ENCODE measurements around the gene PRSS57. TPM values are rescaled to one million over a fixed set of nuclear protein-coding genes. Genes with fewer than 3 reads are reported as not detected.
"Not testable (repeated sequence)": the region's sequence is repeated elsewhere in the genome, so short reads cannot be mapped to it uniquely, and the experiment has no call there.

PRSS57 gene
- total RNA-seq, 1 donor from 2014 or later: not detected

GRCh38 chr19:666985-667573 is 28.2 kb downstream of the PRSS57 start:
- H3K9me3 Mint-ChIP-seq (ENCODE audit: unreplicated experiment); DNase-seq (ENCODE audit: extremely low spot score, unreplicated experiment); H3K27me3 Mint-ChIP-seq (ENCODE audit: unreplicated experiment); H3K4me3 Mint-ChIP-seq (ENCODE audit: unreplicated experiment); H3K27ac Mint-ChIP-seq (ENCODE audit: unreplicated experiment); H3K36me3 Mint-ChIP-seq (ENCODE audit: unreplicated experiment): not testable (repeated sequence)
- H3K4me1 Mint-ChIP-seq (ENCODE audit: unreplicated experiment): peaks cover 18% of the 10 kb centered on the region

- TF ChIP-seq CTCF (IDR thresholded peaks at IDR 0.05): peak; percentile 98
- Mint-ChIP-seq H3K36me3 (ENCODE audit: unreplicated experiment) (no peaks in the 10 kb centered on the region), H3K9me3 (ENCODE audit: unreplicated experiment) (peaks cover 4% of the 10 kb centered on the region), H3K27me3 (ENCODE audit: unreplicated experiment) (no peaks in the 10 kb centered on the region), H3K4me1 (ENCODE audit: unreplicated experiment) (peaks cover 36% of the 10 kb centered on the region), H3K27ac (ENCODE audit: unreplicated experiment) (peak overlapping the region; percentile 52), H3K4me3 (ENCODE audit: unreplicated experiment) (peak overlapping the region; percentile 53)
- peak; percentile 95 for DNase-seq (ENCODE audit: extremely low spot score, unreplicated experiment)
Measured at GRCh38 chr19:664913-665443, 30.3 kb downstream of the PRSS57 start.

GRCh38 chr19:663682-664117 is 31.6 kb downstream of the PRSS57 start:
- no peak for DNase-seq (ENCODE audit: extremely low spot score, unreplicated experiment)

GRCh38 chr19:662962-663681 is 32.1 kb downstream of the PRSS57 start, which contains the start of gene RNF126:
Gene RNF126 (minus strand): TSS chr19:663214. CDS start chr19:663121, 93 bp downstream.
- no peaks in the 10 kb centered on the region for H3K27me3 Mint-ChIP-seq (ENCODE audit: unreplicated experiment)
- TF ChIP-seq CTCF (IDR thresholded peaks at IDR 0.05): no peak
- H3K36me3 Mint-ChIP-seq (ENCODE audit: unreplicated experiment): no peaks in the 10 kb centered on the region
- peak within 1 kb of the TSS; percentile 79 for H3K4me3 Mint-ChIP-seq (ENCODE audit: unreplicated experiment)
- peak within 1 kb of the TSS; percentile 80 for H3K27ac Mint-ChIP-seq (ENCODE audit: unreplicated experiment)
- peaks cover 36% of the 10 kb centered on the region for H3K4me1 Mint-ChIP-seq (ENCODE audit: unreplicated experiment)
- no peaks in the 10 kb centered on the region for H3K9me3 Mint-ChIP-seq (ENCODE audit: unreplicated experiment)
- DNase-seq (ENCODE audit: extremely low spot score, unreplicated experiment): peak; percentile 96

More at GRCh38 chr19:663682-664117, 31.6 kb downstream of the PRSS57 start:
- Mint-ChIP-seq H3K27me3 (ENCODE audit: unreplicated experiment) (no peaks in the 10 kb centered on the region), H3K4me1 (ENCODE audit: unreplicated experiment) (peaks cover 37% of the 10 kb centered on the region), H3K9me3 (ENCODE audit: unreplicated experiment) (no peaks in the 10 kb centered on the region), H3K36me3 (ENCODE audit: unreplicated experiment) (no peaks in the 10 kb centered on the region), H3K4me3 (ENCODE audit: unreplicated experiment) (peak overlapping the region; percentile 70), H3K27ac (ENCODE audit: unreplicated experiment) (peak overlapping the region; percentile 80)
- TF ChIP-seq CTCF (IDR thresholded peaks at IDR 0.05): no peak

GRCh38 chr19:662207-662961 is 32.9 kb downstream of the PRSS57 start:
- Mint-ChIP-seq H3K36me3 (ENCODE audit: unreplicated experiment) (no peaks in the 10 kb centered on the region), H3K27me3 (ENCODE audit: unreplicated experiment) (no peaks in the 10 kb centered on the region), H3K27ac (ENCODE audit: unreplicated experiment) (peak overlapping the region; percentile 69), H3K9me3 (ENCODE audit: unreplicated experiment) (no peaks in the 10 kb centered on the region), H3K4me3 (ENCODE audit: unreplicated experiment) (peak overlapping the region; percentile 79), H3K4me1 (ENCODE audit: unreplicated experiment) (peaks cover 36% of the 10 kb centered on the region)
- no peak for DNase-seq (ENCODE audit: extremely low spot score, unreplicated experiment)
- TF ChIP-seq CTCF (IDR thresholded peaks at IDR 0.05): no peak
